GM23338 (cell line): ENCODE data around the gene ATOH8.

ENCODE experiments used
- CREB1 ChIP-seq: fragments of 250-450 bp; sonication (Bioruptor Pico); IDR thresholded peaks from 2 replicates; pipeline ENCODE4 v1.5.0; 2020; ENCODE audit warnings: low read depth, mild to moderate bottlenecking, moderate library complexity
- EZH2 ChIP-seq: fragments of 200-600 bp; sonication (generic); IDR thresholded peaks from one replicate; pipeline ENCODE4 v1.8.0; 2017; ENCODE audit warnings: antibody characterized with exemption, mild to moderate bottlenecking, low read depth; ENCODE audit not compliant: unreplicated experiment
- EZH2phosphoT487 ChIP-seq: fragments of 200-600 bp; sonication (generic); IDR thresholded peaks from one replicate; pipeline ENCODE4 v1.8.1; 2018; ENCODE audit warnings: antibody characterized with exemption; ENCODE audit not compliant: unreplicated experiment
- JUNB ChIP-seq: IDR thresholded peaks from one replicate; pipeline ENCODE4 v1.6.1; 2016; ENCODE audit warnings: antibody characterized with exemption; ENCODE audit not compliant: unreplicated experiment
- NANOG ChIP-seq: IDR thresholded peaks from 2 replicates; pipeline ENCODE4 v1.6.1; 2016; ENCODE audit warnings: antibody characterized with exemption, borderline replicate concordance
- POLR2AphosphoS5 ChIP-seq: IDR thresholded peaks from 2 replicates; pipeline ENCODE4 v1.6.1; 2016; ENCODE audit warnings: antibody characterized with exemption, low read depth
- REST ChIP-seq: IDR thresholded peaks from one replicate; pipeline ENCODE4 v1.6.1; 2018; ENCODE audit warnings: antibody characterized with exemption; ENCODE audit not compliant: unreplicated experiment
- STAT1 ChIP-seq: IDR thresholded peaks from one replicate; pipeline ENCODE4 v1.6.1; 2016; ENCODE audit warnings: antibody characterized with exemption; ENCODE audit not compliant: unreplicated experiment
- ZNF114 ChIP-seq: fragments of 250-450 bp; sonication (Bioruptor Pico); IDR thresholded peaks from 2 replicates; pipeline ENCODE4 v1.5.0; 2020; ENCODE audit warnings: mild to moderate bottlenecking, moderate library complexity
- ZNF462 ChIP-seq: fragments of 250-450 bp; sonication (Bioruptor Pico); IDR thresholded peaks from 2 replicates; pipeline ENCODE4 v1.5.0; 2020; ENCODE audit warnings: mild to moderate bottlenecking, moderate library complexity
- TF ChIP-seq, protein P1 (sequence below), 2 experiments: fragments of 200-600 bp in 1 of 2; sonication (generic) in 1 of 2; conservative IDR thresholded peaks; 2 replicates each; pipeline versions ENCODE4 v1.5.1 to v1.6.1; 2016 to 2017; ENCODE audit warnings: antibody characterized with exemption in 2 of 2, low read depth in 2 of 2, mild to moderate bottlenecking in 2 of 2, moderate library complexity in 1 of 2
- TF ChIP-seq, protein P2 (sequence below): IDR thresholded peaks from 2 replicates; pipeline ENCODE4 v1.6.1; 2016; ENCODE audit warnings: antibody characterized with exemption

DNA sequence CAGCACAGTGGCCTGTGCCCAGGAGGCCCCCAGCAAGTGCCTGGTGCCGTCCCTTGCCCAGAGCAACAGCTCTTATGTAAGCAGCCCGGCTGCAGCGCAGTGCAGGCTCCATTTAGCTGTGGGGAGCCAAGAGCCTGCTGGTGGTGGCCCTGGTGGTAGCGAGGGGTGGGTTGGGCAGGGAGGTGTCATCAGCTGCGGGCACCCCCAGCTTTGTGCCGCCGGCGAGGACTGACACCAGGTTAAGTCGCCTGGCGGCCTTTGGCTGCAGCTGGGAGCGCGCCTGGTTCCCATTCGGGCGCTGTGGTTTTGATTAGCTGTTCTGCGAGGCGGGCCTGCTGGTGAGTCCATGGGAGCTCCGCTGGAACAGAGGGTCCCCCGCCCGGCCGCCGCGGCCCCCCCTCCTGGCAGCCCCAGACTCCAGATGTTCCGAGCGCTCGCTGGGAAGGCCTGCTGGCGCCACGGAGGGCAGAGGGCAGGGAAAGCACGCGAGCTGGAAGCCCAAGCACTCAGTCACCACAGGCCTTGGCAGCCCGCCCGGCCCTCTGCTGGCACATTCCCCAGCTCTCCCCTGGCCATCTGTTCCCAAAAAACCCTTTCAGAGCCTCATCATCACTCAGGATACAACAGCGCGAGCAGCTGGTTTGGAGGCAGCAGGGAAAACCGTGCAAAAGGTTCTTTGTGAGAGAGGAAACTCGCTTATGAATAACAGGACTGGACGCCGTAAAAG is 18.4 kb downstream of the ATOH8 start:
- TF ChIP-seq, protein P1, sequence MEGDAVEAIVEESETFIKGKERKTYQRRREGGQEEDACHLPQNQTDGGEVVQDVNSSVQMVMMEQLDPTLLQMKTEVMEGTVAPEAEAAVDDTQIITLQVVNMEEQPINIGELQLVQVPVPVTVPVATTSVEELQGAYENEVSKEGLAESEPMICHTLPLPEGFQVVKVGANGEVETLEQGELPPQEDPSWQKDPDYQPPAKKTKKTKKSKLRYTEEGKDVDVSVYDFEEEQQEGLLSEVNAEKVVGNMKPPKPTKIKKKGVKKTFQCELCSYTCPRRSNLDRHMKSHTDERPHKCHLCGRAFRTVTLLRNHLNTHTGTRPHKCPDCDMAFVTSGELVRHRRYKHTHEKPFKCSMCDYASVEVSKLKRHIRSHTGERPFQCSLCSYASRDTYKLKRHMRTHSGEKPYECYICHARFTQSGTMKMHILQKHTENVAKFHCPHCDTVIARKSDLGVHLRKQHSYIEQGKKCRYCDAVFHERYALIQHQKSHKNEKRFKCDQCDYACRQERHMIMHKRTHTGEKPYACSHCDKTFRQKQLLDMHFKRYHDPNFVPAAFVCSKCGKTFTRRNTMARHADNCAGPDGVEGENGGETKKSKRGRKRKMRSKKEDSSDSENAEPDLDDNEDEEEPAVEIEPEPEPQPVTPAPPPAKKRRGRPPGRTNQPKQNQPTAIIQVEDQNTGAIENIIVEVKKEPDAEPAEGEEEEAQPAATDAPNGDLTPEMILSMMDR (conservative IDR thresholded peaks at IDR 0.05; ENCODE audit: low read depth in 2 of 2), result 0 out of 4 replicates have a peak, but pooled peaks have one; percentile 6 to 11
- TF ChIP-seq POLR2AphosphoS5 (no peak), JUNB (no peak), EZH2 (no peak), EZH2phosphoT487 (no peak), REST (no peak), NANOG (no peak), CREB1 (CRISPR knock-in tag) (no peak), STAT1 (no peak), ZNF462 (no peak), ZNF114 (CRISPR knock-in tag) (no peak)
- TF ChIP-seq, protein P2, sequence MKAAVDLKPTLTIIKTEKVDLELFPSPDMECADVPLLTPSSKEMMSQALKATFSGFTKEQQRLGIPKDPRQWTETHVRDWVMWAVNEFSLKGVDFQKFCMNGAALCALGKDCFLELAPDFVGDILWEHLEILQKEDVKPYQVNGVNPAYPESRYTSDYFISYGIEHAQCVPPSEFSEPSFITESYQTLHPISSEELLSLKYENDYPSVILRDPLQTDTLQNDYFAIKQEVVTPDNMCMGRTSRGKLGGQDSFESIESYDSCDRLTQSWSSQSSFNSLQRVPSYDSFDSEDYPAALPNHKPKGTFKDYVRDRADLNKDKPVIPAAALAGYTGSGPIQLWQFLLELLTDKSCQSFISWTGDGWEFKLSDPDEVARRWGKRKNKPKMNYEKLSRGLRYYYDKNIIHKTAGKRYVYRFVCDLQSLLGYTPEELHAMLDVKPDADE, result no peak
